HepG2 (cell line): ENCODE measurements around the gene RCHY1. TPM values are rescaled to one million over a fixed set of nuclear protein-coding genes. Genes with fewer than 3 reads are reported as not detected.

Experiments used
- ATAC-seq: fragments of 200-7000 bp; cut with Tn5 transposase; 3 replicates; pipeline ENCODE4 v1.9.1; 2020; ENCODE audit warnings: mild to moderate bottlenecking, moderate library complexity
- BruUV-seq: library from RNA; stranded (reverse); fragments of 400-500 nt; replicated peaks from 2 replicates; lab custom pipeline; 2021; lab: Mats Ljungman, UMichigan
- CTCF ChIA-PET: fragments of 300-600 bp; formaldehyde crosslinking; extraction: SDS; loops from one replicate; lab custom pipeline; 2021; ENCODE audit warnings: low total read pairs, inconsistent platforms, low intra/inter-chr PET ratio; lab: Yijun Ruan, JAX
- POLR2A ChIA-PET: fragments of 350-600 bp; sonication (Branson Sonifier 250); formaldehyde crosslinking; loops from one replicate; lab custom pipeline; 2020; ENCODE audit warnings: antibody characterized with exemption, inconsistent platforms; lab: Yijun Ruan, JAX
- DNase-seq: peaks from one replicate; pipeline ENCODE4 v3.0.0-alpha.2; 2015; ENCODE audit warnings: low spot score
- FAIRE-seq: peaks from 3 replicates; lab custom pipeline; 2011; peaks lifted over from hg19 to GRCh38; lab: Jason Lieb, UNC
- H2AFZ ChIP-seq: one replicate; pipeline ENCODE4 v1.6.1; 2011; ENCODE audit warnings: low read length, inconsistent platforms
- H3K27ac ChIP-seq: fragments of 300-600 bp; 3 replicates; pipeline ENCODE4 v1.8.0; 2011; ENCODE audit warnings: mixed run types, mild to moderate bottlenecking, mixed read lengths, low read length, inconsistent platforms; ENCODE audit not compliant: insufficient read depth; ENCODE audit errors: extremely low read length
- H3K27me3 ChIP-seq, 2 experiments: fragments of 200-600 bp in 1 of 2; 2 replicates in 1 of 2; 3 replicates in 1 of 2; pipeline versions ENCODE4 v1.6.0 to v1.8.0; 2011; ENCODE audit warnings: low read length in 2 of 2, mild to moderate bottlenecking in 2 of 2, moderate library complexity in 2 of 2, inconsistent platforms in 1 of 2; ENCODE audit not compliant: insufficient read depth in 2 of 2, control insufficient read depth in 1 of 2
- H3K36me3 ChIP-seq, 2 experiments: fragments of 200-600 bp in 1 of 2; replicated peaks in 1 of 2; 2 replicates in 1 of 2; 3 replicates in 1 of 2; pipeline versions ENCODE4 v1.5.1 to v1.8.0; 2011; ENCODE audit warnings: low read length in 2 of 2, inconsistent platforms in 1 of 2; ENCODE audit not compliant: insufficient read depth in 2 of 2, control insufficient read depth in 1 of 2
- H3K4me1 ChIP-seq: 2 replicates; pipeline ENCODE4 v1.5.1; 2012; ENCODE audit warnings: low read length, inconsistent platforms; ENCODE audit not compliant: insufficient read depth
- H3K4me2 ChIP-seq: 2 replicates; pipeline ENCODE4 v1.6.0; 2011; ENCODE audit warnings: low read depth, low read length, inconsistent platforms
- H3K4me3 ChIP-seq, 3 experiments: fragments of 200-600 bp in 1 of 3; sonication (generic), shearing (Covaris generic) in 1 of 3; replicated peaks in 1 of 3; 2 replicates each; pipeline ENCODE4 v1.5.1; 2011 to 2016; ENCODE audit warnings: low read length in 3 of 3, inconsistent platforms in 2 of 3, low read depth in 2 of 3, mild to moderate bottlenecking in 2 of 3, control low read depth in 1 of 3, mixed read lengths in 1 of 3; ENCODE audit not compliant: insufficient read depth in 1 of 3
- H3K79me2 ChIP-seq: one replicate; pipeline ENCODE4 v1.6.1; 2011; ENCODE audit warnings: low read length, inconsistent platforms; ENCODE audit not compliant: insufficient read depth
- H3K9ac ChIP-seq: 2 replicates; pipeline ENCODE4 v1.6.0; 2011; ENCODE audit warnings: mild to moderate bottlenecking, low read depth, low read length, inconsistent platforms; ENCODE audit not compliant: insufficient read depth
- H3K9me3 ChIP-seq: 2 replicates; pipeline ENCODE4 v1.5.1; 2012; ENCODE audit warnings: mild to moderate bottlenecking, low read length
- H4K20me1 ChIP-seq: 2 replicates; pipeline ENCODE4 v1.6.0; 2011; ENCODE audit warnings: inconsistent platforms, mild to moderate bottlenecking, low read length, moderate library complexity; ENCODE audit not compliant: insufficient read depth
- CTCF ChIP-seq: sonication (generic); formaldehyde crosslinking; IDR thresholded peaks from 2 replicates; pipeline ENCODE4 v1.5.0; 2020; ENCODE audit warnings: mild to moderate bottlenecking, missing genetic modification reagents, moderate library complexity
- FOSL2 ChIP-seq: sonication (generic); formaldehyde crosslinking; IDR thresholded peaks from 2 replicates; pipeline ENCODE4 v1.4.0; 2020; ENCODE audit warnings: missing genetic modification reagents
- GABPB1 ChIP-seq: IDR thresholded peaks from 2 replicates; pipeline ENCODE4 v1.6.1; 2016; ENCODE audit warnings: mild to moderate bottlenecking, missing genetic modification reagents, moderate library complexity, missing compliant biosample characterization
- MXD1 ChIP-seq: sonication (generic); formaldehyde crosslinking; IDR thresholded peaks from 2 replicates; pipeline ENCODE4 v1.4.0; 2020; ENCODE audit warnings: mild to moderate bottlenecking, missing genetic modification reagents
- POLR2AphosphoS2 ChIP-seq: IDR thresholded peaks from 2 replicates; pipeline ENCODE4 v1.6.1; 2011; ENCODE audit warnings: low read depth, low read length, improper control_type of control experiment
- STAG1 ChIP-seq: sonication (generic); formaldehyde crosslinking; IDR thresholded peaks from 2 replicates; pipeline ENCODE4 v1.4.0; 2020; ENCODE audit warnings: missing genetic modification reagents
- TOPORS ChIP-seq: sonication (generic); formaldehyde crosslinking; IDR thresholded peaks from 2 replicates; pipeline ENCODE4 v1.8.0; 2023; ENCODE audit warnings: mild to moderate bottlenecking, missing genetic modification reagents
- ZBTB20 ChIP-seq: sonication (generic); formaldehyde crosslinking; IDR thresholded peaks from 2 replicates; pipeline ENCODE4 v1.8.1; 2023; ENCODE audit warnings: missing genetic modification reagents, low read depth, mild to moderate bottlenecking, borderline replicate concordance
- ZNF142 ChIP-seq: sonication (generic); formaldehyde crosslinking; IDR thresholded peaks from 2 replicates; pipeline ENCODE4 v1.4.0; 2020; ENCODE audit warnings: missing genetic modification reagents
- ZNF275 ChIP-seq: sonication (generic); formaldehyde crosslinking; IDR thresholded peaks from 2 replicates; pipeline ENCODE4 v1.8.0; 2022; ENCODE audit warnings: missing genetic modification reagents, mild to moderate bottlenecking, inconsistent platforms, borderline replicate concordance
- ZNF749 ChIP-seq: sonication (generic); formaldehyde crosslinking; IDR thresholded peaks from 2 replicates; pipeline ENCODE4 v1.8.0; 2022; ENCODE audit warnings: mild to moderate bottlenecking, missing genetic modification reagents, moderate library complexity, borderline replicate concordance
- ZSCAN22 ChIP-seq: sonication (generic); formaldehyde crosslinking; IDR thresholded peaks from 2 replicates; pipeline ENCODE4 v1.4.0; 2020; ENCODE audit warnings: mild to moderate bottlenecking, missing genetic modification reagents
- WGBS: methylation state at CpG from one replicate; pipeline ENCODE4 v1.1.6; 2017; ENCODE audit warnings: low lambda C conversion rate; 5-methylcytosine and 5-hydroxymethylcytosine counted together
- in situ Hi-C: cut with HindIII; loops from 2 replicates; pipeline ENCODE4 v1.10.0; 2017; ENCODE audit warnings: low pct_unique_long_range_greater_than_20kb; ENCODE audit not compliant: extremely low pct_ligation_motif_present
- intact Hi-C: fragments of 100-400 bp; cut with micrococcal nuclease; formaldehyde crosslinking; loops from one replicate; pipeline ENCODE4 v1.10.0; 2022; ENCODE audit not compliant: unreplicated experiment
- polyA plus RNA-seq, 8 experiments: library from polyadenylated mRNA; depleted of rRNA in 3 of 8; stranded (reverse) in 7 of 8; unstranded in 1 of 8; fragments of >200 nt; fragmentation: Illumina TruSeq in 4 of 8; extraction: Trizol in 4 of 8; gene quantifications; 2 replicates each; pipeline versions ENCODE4 v1.2.1 to v1.2.3, GENCODE V29; 2011 to 2016; ENCODE audit warnings: low read depth in 4 of 8, missing spikeins in 1 of 8, mixed read lengths in 1 of 8; ENCODE audit not compliant: insufficient read depth in 1 of 8
- total RNA-seq, 5 experiments: library from RNA; depleted of rRNA; stranded (reverse); fragments of >200 nt; fragmentation: Illumina TruSeq; extraction: Trizol; gene quantifications; 2 replicates each; pipeline ENCODE4 v1.2.3, GENCODE V29; 2016; ENCODE audit warnings: low read depth in 1 of 5

The RCHY1 gene
- total and polyA plus RNA-seq, 2 of the 13 experiments (the other 11 are each of a cell fraction or from before 2014, with no cell fraction given), result 19.9 to 30.5 TPM

GRCh38 chr4:75490155-75490554 lies 24.0 kb downstream of the RCHY1 start:
- Histone ChIP-seq H3K79me2 (no peaks in the 10 kb centered on the region), H3K4me3 (no peak overlapping the region), H3K36me3 (peaks cover 6 to 29% of the 10 kb centered on the region in 2 experiments), H4K20me1 (no peaks in the 10 kb centered on the region), H3K4me1 (peaks cover 5% of the 10 kb centered on the region), H3K27me3 (no peaks in the 10 kb centered on the region), H3K9ac (no peak overlapping the region), H3K9me3 (no peaks in the 10 kb centered on the region), H3K27ac (no peak overlapping the region), H2AFZ (no peak overlapping the region), H3K4me2 (no peak overlapping the region)
- ChIA-PET CTCF (interaction anchor here (1.0 to 1.2 kb wide), 2 partner anchors 558 to 615 kb away, joined by 3 read pairs; partner anchors contain the start of gene PARM1), POLR2A (interaction anchor here (1.2 kb wide), 1 partner anchor 24 kb away, joined by 4 read pairs; the partner anchor contains the start of genes RCHY1 and THAP6)
- TF ChIP-seq ZNF142 (CRISPR knock-in tag) (no peak), ZBTB20 (no peak), CTCF (CRISPR knock-in tag) (peak; percentile 32), POLR2AphosphoS2 (no peak), FOSL2 (CRISPR knock-in tag) (no peak), MXD1 (CRISPR knock-in tag) (no peak), STAG1 (CRISPR knock-in tag) (peak; percentile 28; the same call in 1 of the 2 replicates), ZNF275 (CRISPR knock-in tag) (no peak), ZSCAN22 (no peak), TOPORS (CRISPR knock-in tag) (no peak), ZNF749 (CRISPR knock-in tag) (no peak), GABPB1 (CRISPR knock-in tag) (no peak)
- in situ Hi-C loops (loop anchor here (25.0 kb wide), 1 partner anchor 553 kb away; the partner anchor contains the start of gene PARM1), intact Hi-C loops (loop anchor here (10.0 kb wide), 1 partner anchor 615 kb away; no protein-coding TSS in a partner anchor)
- ATAC-seq, result peak; percentile 41; the same call in 1 of the 3 replicates
- no peak for DNase-seq
- 83% methylated on average over 2 of the region's 2 CpGs for WGBS
- no peak for FAIRE-seq
- TSS peak; percentile 4 for BruUV-seq
